CD4-positive, alpha-beta T cell treated with Interleukin-4 for 1 hour (primary cell): ENCODE measurements around the gene MMRN2.
"Not testable (repeated sequence)": the region's sequence is repeated elsewhere in the genome, so short reads cannot be mapped to it uniquely, and the experiment has no call there.

Experiments
- DNase-seq, 2 donors: peaks; one replicate each; pipeline ENCODE4 v3.0.0-alpha.2; 2020 to 2022

Gene MMRN2

DNA sequence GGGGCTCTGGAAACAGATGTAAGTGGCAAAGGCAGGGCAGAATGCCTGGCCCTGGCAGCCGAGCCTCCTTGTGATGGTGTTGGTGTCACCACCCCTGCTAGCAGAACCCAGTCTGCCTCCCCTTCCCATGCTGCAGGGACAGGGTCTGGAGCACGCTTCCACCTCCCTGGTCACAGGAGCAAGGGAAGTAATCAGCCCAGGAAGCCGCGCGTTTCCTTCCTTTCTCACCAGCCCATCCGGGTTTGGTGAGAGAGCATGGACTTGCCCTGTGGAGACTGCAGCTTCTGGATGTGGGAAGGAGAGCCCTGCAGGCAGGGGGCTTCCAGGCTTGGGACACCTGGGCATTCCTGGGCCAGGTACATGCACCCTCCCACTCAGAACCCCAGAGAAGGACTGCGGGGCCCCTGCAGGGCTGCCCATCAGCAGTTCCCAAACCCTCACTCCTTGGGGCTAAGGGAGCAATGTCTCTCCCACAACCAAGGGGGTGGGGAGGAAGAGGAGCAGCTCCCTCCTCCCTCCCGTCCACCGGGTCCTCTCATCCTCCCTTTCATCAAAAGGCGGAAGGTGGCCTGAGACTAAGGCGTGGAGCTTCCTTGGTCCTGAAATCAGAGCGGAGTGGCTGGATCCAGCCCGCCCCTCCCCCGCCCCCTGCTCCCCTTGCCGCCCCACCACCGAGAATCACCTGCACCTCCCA is 1.8 kb downstream of the MMRN2 start:
- no peak for DNase-seq

DNA sequence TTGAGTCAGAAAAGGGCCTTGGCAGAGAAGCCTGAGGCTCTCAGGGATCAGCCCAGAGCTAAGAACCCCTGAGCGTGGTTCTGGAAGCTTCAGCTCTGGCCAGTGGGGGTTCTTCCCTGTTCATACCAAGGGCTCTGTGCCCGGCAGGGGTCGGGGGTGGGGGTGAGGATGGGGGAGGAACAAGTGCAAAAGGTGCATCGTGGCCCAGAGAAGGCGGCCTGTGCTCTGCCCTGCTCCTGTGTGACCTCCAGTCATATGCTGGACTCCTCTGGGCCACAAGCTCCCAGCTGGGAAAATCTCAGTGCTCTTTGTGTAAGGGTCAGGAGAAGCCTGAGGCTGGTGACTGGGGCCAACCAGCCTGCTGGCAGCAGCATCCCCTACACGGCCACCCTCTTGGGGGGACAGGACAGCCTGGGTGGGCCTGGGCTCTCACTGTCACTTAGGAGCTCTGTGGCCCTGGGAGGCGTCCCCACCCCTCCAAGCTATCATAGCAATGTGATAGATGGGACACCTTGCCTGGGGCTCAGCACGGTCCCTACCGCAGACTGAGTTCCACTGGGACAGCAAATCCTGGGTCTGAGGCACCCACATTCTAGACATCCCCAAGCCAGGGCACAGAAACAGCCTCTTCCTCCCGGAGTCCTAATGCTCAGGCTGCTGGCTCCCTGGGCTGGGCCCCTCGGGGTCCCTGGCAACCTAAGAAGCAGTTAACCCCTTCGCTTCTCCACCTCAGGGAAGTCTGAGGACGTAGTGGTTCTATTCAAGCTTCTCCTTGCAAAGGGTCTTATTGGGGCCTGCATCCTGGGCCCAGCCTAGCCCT is 2.5 kb downstream of the MMRN2 start:
- DNase-seq: no peak

DNA sequence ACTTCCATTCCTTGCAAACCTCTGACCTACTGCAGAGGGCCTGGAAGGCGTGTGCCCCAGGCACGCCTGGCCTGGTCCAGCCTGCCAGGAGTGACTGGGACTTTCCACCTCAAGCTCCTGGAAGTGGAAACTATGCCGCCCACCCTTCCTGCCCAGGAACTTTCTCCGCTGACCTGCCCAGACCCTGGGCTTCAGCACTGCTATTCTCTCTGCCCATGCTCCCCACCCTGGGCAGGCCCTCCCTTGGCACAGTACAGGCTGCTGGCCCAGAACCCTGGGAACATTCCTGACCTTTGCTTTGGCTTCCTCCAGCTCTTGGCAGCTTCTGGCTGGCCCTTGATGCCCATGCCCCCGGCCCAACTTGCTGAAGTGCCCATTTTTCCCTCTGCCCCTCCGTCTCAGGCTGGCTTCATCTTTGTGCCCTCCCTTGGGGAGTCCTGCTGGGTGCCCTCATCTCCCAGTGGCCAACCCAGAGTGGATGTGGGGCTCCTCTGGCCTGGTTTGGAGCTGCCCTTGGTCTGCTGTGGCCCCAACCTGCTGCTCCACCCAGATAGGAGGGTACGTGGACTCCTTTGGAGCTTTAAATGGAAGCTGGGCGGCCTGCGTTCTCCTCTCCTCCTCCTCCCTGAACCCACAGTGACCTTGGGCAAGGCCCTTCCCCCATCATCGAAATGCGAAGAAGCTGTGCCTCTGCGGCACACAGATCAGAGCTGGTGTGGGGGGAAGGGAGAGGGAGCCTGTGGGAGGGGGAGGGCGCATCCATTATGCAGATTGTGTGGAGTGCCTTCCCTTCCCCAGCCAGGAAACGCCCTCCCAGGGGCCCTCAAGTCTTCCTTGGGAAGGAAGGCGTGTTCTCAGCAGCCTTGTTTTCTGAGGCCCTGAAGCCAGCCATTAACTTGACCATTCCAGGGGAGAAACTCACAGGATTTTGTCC is 3.4 kb downstream of the MMRN2 start:
- DNase-seq: no peak

DNA sequence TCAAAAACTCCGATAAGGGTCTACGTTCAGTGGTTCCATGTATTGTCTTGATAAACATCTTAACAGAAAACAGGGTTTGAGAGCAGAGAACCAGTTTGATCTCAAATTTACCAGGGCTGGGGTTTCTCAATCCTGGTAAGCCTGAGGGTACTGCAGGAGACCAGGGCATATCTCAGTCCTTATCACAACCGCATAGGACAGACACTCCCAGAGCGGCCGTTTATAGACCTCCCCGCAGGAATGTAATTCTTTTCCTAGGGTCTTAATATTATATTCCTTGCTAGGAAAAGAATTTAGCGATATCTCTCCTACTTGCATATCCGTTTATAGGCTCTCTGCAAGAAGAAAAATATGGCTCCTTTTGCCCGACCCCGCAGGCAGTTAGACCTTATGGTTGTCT is 4.7 kb downstream of the MMRN2 start:
- not testable (repeated sequence) for DNase-seq

DNA sequence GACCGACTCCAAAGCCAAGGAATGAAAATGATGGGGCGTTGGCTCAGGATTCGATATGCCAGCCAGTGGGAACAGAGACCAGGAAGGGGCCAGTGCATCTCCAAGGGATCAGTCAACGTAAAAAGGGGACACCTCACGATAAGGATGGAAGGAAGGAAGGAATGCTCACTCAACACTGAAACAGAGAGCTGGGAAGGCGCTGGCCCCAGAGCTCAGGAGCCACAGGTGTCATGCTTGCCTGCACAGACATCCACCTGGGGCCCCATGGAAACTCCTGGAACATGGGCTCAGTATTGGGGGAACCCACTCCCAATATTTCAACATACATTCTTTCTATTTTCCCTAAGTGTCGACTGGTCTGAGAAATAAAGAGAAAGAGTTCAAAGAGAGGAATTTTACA is 5.3 kb downstream of the MMRN2 start:
- DNase-seq: no peak

DNA sequence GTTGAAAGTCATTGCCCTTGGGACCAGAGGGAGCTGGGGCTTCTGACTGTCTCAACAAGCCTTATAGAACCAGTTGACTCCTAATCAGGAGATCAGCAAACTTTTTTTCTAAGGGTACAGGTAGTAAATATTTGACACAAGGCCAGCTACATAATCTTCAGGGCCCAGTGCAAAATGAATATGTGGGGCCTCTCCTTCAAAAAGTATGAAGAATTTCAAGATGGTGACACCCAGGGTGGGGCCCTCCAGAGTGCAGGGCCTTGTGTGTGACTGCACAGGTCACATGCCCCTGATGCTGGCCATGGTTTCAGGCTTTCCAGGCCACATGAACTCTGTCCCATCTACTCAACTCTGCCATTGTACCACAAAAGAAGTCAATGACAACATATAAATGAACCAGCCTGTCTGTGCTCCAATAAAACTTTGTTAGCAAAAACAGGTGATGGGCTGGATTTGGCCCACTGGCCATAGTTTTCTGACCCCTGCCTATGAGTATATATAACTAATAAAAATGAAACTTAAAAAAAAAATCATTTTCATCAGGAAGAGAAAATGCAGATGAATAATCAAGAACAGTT is 6.1 kb downstream of the MMRN2 start:
- DNase-seq: no peak

DNA sequence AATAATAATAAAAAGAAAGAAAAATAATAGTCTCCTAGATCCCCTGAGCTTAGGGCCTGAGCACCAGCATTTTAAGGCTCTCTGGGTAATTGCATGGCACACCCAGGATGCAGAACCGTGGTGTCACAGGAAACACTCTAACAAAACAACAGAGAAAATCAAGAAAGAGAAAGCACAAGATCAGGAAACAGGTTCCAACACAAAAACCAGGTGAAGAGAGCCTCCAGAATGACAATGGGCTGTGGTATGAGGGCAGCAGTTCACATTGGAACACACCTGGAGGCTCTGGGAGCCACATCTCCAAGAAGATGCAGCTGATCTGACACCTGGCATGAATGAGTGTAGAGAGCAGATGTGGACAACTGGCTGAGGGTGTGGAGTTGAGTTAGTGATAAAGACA is 7.1 kb downstream of the MMRN2 start:
- peak in 1 of 2 donors; percentile 29 for DNase-seq

DNA sequence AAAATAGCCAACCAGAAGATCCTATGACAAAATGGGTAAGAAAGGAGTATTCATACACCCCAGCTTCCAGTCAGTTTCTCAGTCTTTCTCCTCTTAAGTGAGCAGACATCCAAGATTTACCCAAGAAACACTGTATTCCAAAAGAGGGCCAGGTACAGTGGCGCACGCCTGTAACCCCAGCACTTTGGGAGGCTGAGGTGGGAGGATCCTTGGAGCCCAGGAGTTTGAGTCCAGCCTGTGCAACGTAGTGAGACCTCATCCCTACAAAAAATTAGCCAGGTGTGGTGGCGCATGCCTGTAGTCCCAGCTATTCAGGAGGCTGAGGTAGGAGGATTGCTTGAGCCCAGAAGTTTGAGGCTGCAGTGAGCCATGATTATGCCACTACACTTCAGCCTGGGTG is 9.6 kb downstream of the MMRN2 start:
- not testable (repeated sequence) for DNase-seq

DNA sequence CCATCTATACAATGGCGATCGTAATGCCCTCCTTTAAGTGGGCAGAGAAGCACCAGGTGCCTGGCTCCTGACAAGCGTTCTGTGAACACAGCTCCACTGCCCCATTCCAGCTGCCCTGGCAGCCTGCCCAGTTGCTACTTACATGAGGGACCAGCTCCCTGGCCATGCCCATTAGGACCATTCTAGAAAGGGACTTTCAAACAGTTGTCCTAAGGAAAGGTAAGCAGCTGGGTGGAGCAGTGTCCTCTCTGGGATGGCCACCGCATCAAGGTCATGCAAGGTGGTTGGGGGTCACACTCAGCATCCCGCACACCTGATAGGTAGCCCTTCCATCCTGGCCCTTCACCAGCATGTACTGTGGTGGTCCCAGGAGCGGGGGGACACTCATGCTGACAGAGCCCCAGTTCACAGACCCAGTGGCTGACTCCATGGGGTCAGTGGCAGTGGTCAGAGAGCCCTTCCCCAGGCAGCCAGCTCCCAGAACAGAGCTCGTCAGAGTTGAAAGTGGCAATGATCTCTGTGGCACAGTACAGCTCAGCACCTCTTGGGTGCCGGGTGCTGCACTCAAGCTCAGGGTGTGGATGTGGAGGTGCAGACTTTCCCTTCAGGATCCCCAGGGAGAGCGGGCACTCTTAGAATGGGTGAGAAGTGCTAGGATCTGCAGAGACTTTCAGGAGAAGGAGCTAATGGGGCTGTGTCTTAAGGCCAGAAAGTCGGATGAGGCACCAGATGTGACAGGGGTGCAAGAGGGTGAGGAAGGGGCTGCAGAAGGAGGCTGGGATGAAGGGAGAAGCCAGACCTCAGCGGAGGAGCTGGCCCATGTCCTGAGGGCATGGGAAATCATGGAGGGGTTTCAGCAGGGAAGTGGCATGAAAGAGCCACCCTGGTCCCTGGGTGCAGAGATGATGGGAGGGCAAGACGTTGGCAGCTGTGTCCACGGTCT is 10.9 kb downstream of the MMRN2 start:
- no peak for DNase-seq

DNA sequence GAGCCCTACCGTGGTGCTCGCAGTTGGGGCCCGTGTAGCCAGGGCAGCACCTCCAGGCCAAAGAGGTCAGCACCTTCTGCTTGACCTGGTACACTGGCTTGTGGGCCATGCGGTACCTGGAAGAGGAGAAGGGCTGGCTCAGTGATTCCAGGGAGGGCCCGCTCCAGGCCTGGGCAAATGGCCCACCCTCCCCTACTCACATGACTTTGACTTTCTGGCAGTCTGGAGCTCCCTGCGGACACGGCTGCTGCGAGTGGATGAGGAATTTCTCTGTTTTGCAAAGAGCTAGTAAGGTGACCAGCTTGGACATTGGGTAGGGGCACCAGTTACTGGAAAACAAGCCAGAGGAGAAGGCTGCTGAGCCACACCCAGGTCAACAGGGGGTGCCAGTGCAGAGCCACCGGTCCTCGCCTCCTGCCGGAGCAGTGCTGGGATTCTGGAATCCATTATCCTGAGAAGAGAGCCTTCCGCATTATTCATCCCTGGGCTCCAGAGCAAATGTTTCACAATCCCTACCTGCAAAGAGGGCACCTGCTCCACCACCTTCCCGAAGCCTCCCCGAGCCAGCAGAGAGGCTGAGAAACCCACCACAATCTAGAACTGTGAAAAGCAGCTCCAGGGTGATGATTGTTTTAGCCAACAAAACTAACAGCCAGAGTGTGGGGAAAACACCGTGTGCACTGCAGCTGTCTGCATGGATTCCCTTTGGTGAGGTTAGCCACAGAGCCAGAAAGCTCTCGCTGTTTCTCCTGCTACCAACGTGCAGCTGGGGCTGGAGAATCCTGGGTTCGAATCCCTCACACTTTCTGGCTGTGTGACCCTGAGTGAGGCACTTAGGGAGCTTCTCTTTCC is 11.8 kb downstream of the MMRN2 start:
- no peak for DNase-seq

DNA sequence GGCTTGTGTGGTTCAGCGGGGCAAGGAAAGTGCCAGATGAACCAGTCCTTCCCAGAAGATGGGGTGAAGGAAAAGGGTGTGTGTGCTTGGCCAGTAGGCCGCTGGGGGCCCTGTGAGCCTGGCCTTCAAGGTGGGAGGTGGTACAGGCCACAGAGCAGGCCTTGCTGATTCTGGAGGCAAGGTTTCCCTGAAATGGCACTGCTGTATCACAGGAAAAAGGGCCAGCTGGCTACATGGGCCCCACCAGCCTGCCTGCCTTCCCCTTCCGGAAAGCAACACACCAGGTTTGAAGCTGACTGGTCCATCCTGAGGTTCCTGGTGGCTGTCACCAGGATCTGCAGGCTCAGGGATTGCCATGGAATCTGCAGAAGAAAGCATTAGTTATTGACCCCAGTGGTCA is 12.5 kb downstream of the MMRN2 start:
- no peak for DNase-seq

- no peak for DNase-seq
Measured at GRCh38 chr10:86944471-86944870, 12.9 kb downstream of the MMRN2 start.

GRCh38 chr10:86944031-86944419 is 13.4 kb downstream of the MMRN2 start:
- no peak for DNase-seq

DNA sequence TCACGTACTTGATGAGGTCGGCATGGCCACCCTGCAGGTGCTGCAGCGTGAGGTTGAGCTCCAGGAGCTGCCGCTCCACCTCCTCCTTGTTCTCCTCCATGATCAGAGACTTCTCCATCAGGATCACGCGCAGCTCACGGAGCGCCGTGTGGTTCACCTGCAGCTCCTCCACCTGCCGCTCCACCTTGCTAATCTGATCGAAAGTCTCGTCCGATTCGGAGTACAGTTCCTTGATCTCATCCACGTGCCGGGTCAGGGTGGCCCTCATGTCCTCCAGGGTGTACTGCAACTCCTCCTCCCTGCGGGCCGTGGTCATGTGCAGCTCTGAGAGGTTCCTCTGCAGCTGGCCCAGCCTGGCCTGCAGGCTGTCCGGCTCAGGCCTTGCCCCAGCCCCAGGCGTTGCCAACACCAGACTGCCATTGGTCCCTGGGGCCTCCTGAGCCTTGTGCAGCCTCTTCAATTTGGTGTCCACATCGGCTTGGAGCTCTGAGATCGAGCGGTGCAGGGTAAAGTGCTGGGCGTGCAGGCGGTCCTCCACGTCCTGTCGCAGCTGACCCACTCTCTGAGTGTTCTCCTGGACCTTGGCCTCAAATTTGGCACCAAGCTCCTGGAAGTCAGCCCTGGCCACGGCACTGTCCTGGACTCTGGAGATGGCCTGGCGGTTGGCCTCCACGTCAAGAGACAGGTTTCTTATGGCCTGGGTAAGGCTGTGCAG is 13.9 kb downstream of the MMRN2 start:
- no peak for DNase-seq

DNA sequence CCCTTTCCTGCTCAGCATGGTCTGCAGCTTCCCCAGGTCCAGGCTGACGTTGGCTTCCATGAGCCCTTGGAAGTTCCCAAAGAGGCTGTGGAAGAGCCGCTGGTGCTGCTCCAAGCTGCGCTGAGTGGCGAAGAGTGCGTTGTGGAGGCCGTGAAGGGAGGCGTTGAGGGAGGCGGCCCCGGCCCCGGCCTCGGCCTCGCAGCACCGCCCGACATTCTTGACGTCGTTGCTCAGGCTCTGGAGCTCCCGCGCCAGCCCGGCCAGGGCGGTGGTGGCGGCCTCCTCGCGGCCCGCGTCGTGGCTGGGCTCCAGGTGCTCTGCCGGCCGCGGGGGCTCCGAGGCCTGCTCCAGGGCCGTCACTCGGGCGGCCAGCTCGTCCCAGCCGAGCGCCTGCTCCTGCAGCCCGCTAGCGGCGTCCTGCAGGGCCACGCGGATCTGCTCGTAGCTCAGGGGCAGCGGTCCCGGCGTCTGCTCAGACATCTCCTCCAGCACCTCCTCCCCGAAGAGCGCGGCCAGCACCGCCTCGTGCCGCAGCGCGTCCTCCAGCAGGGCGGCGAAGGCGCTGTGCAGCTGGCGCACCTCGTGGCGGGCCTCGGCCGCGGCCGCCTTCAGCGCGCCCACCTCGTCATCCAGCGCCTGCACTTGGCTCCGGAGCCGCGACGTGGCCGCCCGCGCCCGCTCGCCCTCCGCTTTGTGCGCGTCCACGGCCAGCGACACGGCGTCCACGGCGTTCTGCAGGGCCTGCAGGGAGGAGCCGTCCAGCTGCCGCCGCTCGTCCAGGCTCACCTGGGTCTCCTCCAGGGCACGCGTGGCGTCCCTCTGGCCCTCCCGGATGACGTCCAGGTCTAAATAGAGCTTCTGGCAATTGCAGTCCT is 14.7 kb downstream of the MMRN2 start:
- DNase-seq: no peak

DNA sequence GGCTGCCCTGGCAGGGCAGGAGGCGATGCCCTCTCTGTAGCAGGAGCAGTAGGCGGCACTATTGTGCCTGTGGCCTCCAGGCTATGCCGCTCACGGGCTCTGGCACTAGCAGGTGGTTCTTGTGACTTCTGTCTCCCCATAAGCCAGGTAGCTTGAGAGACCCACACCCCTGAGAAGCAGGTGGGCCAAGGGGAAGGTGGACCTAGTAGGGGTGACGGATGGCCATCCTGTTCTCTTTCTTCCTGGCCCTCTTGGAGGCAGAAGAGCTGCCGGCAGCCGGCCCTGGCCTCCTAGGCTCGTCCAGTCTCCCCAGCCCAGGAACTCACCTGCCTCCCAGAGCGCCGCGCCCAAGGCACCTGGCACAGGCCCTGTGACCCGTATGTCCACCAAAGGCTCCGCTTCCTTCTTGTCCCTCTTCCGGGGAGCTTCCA is 15.4 kb downstream of the MMRN2 start:
- DNase-seq: no peak

DNA sequence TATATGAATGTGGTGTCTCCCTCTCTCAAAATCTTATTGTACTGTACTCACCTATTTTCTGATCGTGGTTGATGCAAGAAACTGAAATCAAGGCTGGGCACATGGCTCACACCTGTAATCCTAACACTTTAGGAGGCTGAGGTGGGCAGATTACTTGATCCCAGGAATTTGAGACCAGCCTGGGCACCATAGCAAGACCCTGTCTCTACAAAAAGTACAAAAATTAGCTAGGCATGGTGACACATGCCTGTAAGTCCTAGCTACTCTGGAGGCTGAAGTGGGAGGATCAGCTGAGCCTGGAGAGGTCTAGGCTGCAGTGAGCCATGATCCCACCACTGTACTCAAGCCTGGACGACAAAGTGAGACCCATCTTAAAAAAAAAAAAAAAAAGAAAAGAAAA is 16.0 kb downstream of the MMRN2 start:
- no peak for DNase-seq

- DNase-seq: no peak
Measured at GRCh38 chr10:86940677-86941076, 16.7 kb downstream of the MMRN2 start.

DNA sequence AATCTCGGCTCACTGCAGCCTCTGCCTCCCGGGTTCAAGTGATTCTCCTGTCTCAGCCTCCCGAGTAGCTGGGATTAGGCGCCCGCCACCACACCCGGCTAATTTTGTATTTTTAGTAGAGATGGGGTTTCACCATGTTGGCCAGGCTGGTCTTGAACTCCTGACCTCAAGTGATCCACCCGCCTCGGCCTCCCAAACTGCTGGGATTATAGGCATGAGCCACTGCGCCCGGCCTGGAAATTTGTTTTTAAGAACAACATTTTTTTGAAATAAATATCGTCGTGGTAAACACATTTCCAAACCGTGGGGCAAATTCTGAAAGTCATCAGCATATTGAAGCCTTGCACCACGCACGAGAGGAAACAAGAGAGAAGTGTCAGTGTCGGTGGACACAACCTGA is 17.3 kb downstream of the MMRN2 start:
- not testable (repeated sequence) for DNase-seq
